ENCODE data around the gene SPRR5.

The SPRR5 gene

GRCh38 chr1:152986578-152986977 is 39.6 kb downstream of the SPRR5 start:
- DNase-seq: no peak

GRCh38 chr1:152993186-152993585 is 46.2 kb downstream of the SPRR5 start:
- DNase-seq: no peak

DNA sequence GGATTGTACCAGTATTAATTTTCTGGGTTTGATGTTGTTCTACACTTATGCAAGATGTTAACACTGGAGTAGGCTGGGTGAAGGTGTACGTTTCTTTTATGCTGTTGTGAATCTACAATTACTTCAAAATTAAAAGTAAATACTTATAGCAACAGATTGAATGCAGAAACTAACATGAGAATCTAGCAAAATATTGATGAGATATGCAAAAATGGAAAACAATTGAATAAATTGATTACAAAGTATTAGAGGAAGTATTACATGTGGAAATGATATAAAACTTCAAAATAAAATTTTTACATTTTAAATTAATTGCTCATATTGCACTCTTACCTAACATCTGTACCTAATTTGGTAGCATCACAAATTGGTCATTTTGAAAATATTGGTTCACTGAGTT is 48.8 kb downstream of the SPRR5 start:
- no peak for DNase-seq

- no peak for DNase-seq
Observed at GRCh38 chr1:152996633-152997400, 49.8 kb downstream of the SPRR5 start.

GRCh38 chr1:152997901-152998300 is 50.9 kb downstream of the SPRR5 start:
- no peak for DNase-seq

GRCh38 chr1:152998476-152998875 is 51.5 kb downstream of the SPRR5 start:
- DNase-seq: no peak
